Measurements from ENCODE around the gene WSCD1. TPM values are rescaled to one million over a fixed set of nuclear protein-coding genes. Genes with fewer than 3 reads are reported as not detected.

The WSCD1 gene
- 0.32 TPM in 1 of 2 replicates, not detected in the other for total RNA-seq

DNA sequence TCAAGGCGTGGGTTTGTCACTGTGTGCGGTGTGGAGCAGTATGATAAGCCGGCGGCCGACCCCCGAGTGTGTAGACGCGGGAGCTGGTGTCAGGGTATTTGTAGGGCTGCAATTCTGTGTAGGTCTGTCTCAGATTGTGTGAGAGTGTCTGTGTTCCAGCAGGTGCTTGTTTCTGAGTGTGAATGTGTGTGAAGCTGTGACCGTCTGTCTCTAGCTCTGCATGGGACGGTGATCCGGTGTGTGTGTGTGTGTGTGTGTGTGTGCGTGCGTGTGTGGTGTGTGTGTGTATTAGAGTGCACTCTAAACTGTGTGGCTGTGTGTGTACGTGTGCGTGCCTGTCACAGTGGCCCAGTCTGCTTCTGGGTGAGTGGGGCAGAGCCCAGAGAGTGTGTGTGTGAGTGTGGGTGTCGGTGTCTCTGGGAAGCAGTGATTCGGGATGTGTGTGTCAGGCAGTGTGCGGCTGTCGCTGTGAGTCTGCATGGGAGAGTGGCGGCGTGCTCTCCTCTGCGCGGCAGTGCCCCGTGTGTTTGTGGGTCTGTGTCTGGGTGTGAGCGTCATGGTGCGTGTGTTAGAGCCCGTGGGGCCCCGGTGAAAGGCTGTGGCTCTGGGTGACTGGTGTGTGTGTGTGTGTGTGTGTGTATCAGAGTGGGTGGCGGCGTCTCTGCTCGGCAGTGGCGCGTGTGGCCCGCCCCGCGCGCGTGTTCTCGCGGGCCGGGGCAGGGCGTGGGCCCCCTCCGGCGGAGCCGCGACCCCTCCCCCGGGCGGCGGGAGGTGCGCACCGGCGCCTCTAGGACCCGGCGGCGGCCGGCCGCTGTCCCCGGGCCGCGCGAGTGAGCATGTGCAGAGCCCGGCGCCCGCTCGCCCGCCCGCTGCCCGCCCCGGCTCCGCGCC lies at the start of gene WSCD1:
Gene WSCD1 (plus strand): TSS at position 841 of the 891 bp plus-strand sequence. CDS start 10,280 bp downstream, outside the sequence.

